Upper lobe of left lung (tissue), 6 donors: ENCODE data around the gene RPAIN. TPM values are rescaled to one million over a fixed set of nuclear protein-coding genes. Genes with fewer than 3 reads are reported as not detected.

Experiments
- ATAC-seq, 2 donors: fragments of 200-7000 bp; cut with Tn5 transposase; one replicate each; pipeline ENCODE4 v1.9.1; 2022; ENCODE audit warnings: mild to moderate bottlenecking in 2 of 2, moderate library complexity in 2 of 2; ENCODE audit not compliant: low FRiP score in 2 of 2
- DNase-seq, 2 donors: peaks; one replicate each; pipeline ENCODE4 v3.0.0-alpha.2; 2019 to 2020
- H3K27ac ChIP-seq, 4 donors: fragments of 200-600 bp; sonication (generic); one replicate each; pipeline ENCODE4 v1.5.1; 2016 to 2019
- H3K27me3 ChIP-seq, 4 donors: fragments of 200-600 bp; sonication (generic); one replicate each; pipeline ENCODE4 v1.5.1; 2017 to 2019
- H3K36me3 ChIP-seq, 4 donors: fragments of 200-600 bp; sonication (generic); one replicate each; pipeline ENCODE4 v1.5.1; 2016 to 2019
- H3K4me1 ChIP-seq, 4 donors: fragments of 200-600 bp; sonication (generic); one replicate each; pipeline ENCODE4 v1.5.1; 2018 to 2019
- H3K4me3 ChIP-seq, 4 donors: fragments of 200-600 bp; sonication (generic); one replicate each; pipeline ENCODE4 v1.5.1; 2017 to 2019; ENCODE audit warnings: mild to moderate bottlenecking in 2 of 4, moderate library complexity in 1 of 4
- H3K9me3 ChIP-seq, 4 donors: fragments of 200-600 bp; sonication (generic); one replicate each; pipeline ENCODE4 v1.5.1; 2018 to 2019
- CTCF ChIP-seq, 6 experiments: fragments of 450-650 bp in 4 of 6; fragments of 200-600 bp in 2 of 6; sonication (generic) in 2 of 6; IDR thresholded peaks; one replicate each; pipeline ENCODE4 v1.5.1; 2016 to 2019; ENCODE audit warnings: antibody characterized with exemption in 6 of 6
- EP300 ChIP-seq, 4 donors: sonication (generic); formaldehyde crosslinking; IDR thresholded peaks; one replicate each; pipeline ENCODE4 v1.5.1; 2017; ENCODE audit warnings: antibody characterized with exemption in 4 of 4, control low read depth in 2 of 4
- POLR2A ChIP-seq, 4 donors: fragments of 450-650 bp; IDR thresholded peaks; one replicate each; pipeline ENCODE4 v1.5.1; 2016 to 2017; ENCODE audit warnings: antibody characterized with exemption in 4 of 4, mild to moderate bottlenecking in 2 of 4
- POLR2AphosphoS5 ChIP-seq, 2 donors: sonication (generic); formaldehyde crosslinking; IDR thresholded peaks; one replicate each; pipeline ENCODE4 v1.5.1; 2017; ENCODE audit warnings: antibody characterized with exemption in 2 of 2
- WGBS, 2 donors: methylation state at CpG; one replicate each; pipeline ENCODE4 v1.1.5; 2017 to 2018; 5-methylcytosine and 5-hydroxymethylcytosine counted together
- total RNA-seq, 6 donors: library from RNA; depleted of rRNA in 4 of 6; stranded (reverse); fragments of >200 nt in 4 of 6; gene quantifications; one replicate each; pipeline versions ENCODE4 v1.1.0 to v1.2.1, GENCODE V29; 2016 to 2021
- donor health status: DM: no; HTN: no; CAD: no; lungs with moderate emphysema.
- donor health status: DM: no; HTN: yes; CAD: no; lungs with severe emphysema.

RPAIN gene
- total RNA-seq, 6 donors from 2014 or later, result 32.2 to 78.6 (median 47.1) TPM

- no peak for TF ChIP-seq POLR2AphosphoS5 (IDR thresholded peaks at IDR 0.05)
- TF ChIP-seq EP300 (IDR thresholded peaks at IDR 0.05), result no peak
- no peak for TF ChIP-seq CTCF (IDR thresholded peaks at IDR 0.05)
- no peak for TF ChIP-seq POLR2A (IDR thresholded peaks at IDR 0.05)
- no peak overlapping the region for H3K4me3 ChIP-seq
- H3K4me1 ChIP-seq, result no peaks in the 10 kb centered on the region
- peaks cover 25 to 97% (median 55%) of the 10 kb centered on the region in 4 donors for H3K36me3 ChIP-seq
- H3K9me3 ChIP-seq, result no peaks in the 10 kb centered on the region
- H3K27ac ChIP-seq, result no peak overlapping the region
- 86 to 88% methylated on average over 2 of the region's 2 CpGs for WGBS, 2 donors
- no peaks in the 10 kb centered on the region for H3K27me3 ChIP-seq
- DNase-seq (no peak), ATAC-seq (no peak)
Observed at GRCh38 chr17:5396612-5397011, 23.4 kb upstream of the RPAIN start.

GRCh38 chr17:5399767-5400166 lies 20.2 kb upstream of the RPAIN start:
- TF ChIP-seq POLR2AphosphoS5 (IDR thresholded peaks at IDR 0.05) (no peak), EP300 (IDR thresholded peaks at IDR 0.05) (no peak)
- WGBS, 2 donors, result 82 to 88% methylated on average over 6 of the region's 6 CpGs
- H3K36me3 ChIP-seq, result peaks cover 27 to 98% (median 58%) of the 10 kb centered on the region in 4 donors
- DNase-seq (no peak), ATAC-seq (no peak)
- H3K27ac ChIP-seq, result no peak overlapping the region
- H3K9me3 ChIP-seq, result no peaks in the 10 kb centered on the region
- H3K27me3 ChIP-seq, result no peaks in the 10 kb centered on the region
- no peaks in the 10 kb centered on the region for H3K4me1 ChIP-seq
- H3K4me3 ChIP-seq, result no peak overlapping the region

- peaks cover 42 to 98% (median 76%) of the 10 kb centered on the region in 4 donors for H3K36me3 ChIP-seq
- no peak for ATAC-seq
- TF ChIP-seq CTCF (IDR thresholded peaks at IDR 0.05) (no peak), POLR2A (IDR thresholded peaks at IDR 0.05) (no peak), EP300 (IDR thresholded peaks at IDR 0.05) (no peak), POLR2AphosphoS5 (IDR thresholded peaks at IDR 0.05) (no peak)
Observed at GRCh38 chr17:5405400-5405799, 14.6 kb upstream of the RPAIN start.

GRCh38 chr17:5408186-5408585 lies 11.8 kb upstream of the RPAIN start:
- ATAC-seq (no peak), DNase-seq (no peak)
- no peak overlapping the region for H3K27ac ChIP-seq
- no peaks in the 10 kb centered on the region for H3K4me1 ChIP-seq
- H3K36me3 ChIP-seq, result peaks cover 42 to 95% (median 82%) of the 10 kb centered on the region in 4 donors
- WGBS, 2 donors, result 83 to 88% methylated on average over 5 of the region's 5 CpGs
- no peak overlapping the region for H3K4me3 ChIP-seq
- H3K27me3 ChIP-seq, result no peaks in the 10 kb centered on the region
- TF ChIP-seq CTCF (IDR thresholded peaks at IDR 0.05) (no peak), EP300 (IDR thresholded peaks at IDR 0.05) (no peak), POLR2A (IDR thresholded peaks at IDR 0.05) (no peak), POLR2AphosphoS5 (IDR thresholded peaks at IDR 0.05) (no peak)
- H3K9me3 ChIP-seq, result no peaks in the 10 kb centered on the region

More at GRCh38 chr17:5405400-5405799, 14.6 kb upstream of the RPAIN start:
- WGBS, 2 donors, result 90 to 97% methylated on average over 4 of the region's 4 CpGs
- Histone ChIP-seq H3K4me3 (no peak overlapping the region), H3K27ac (no peak overlapping the region), H3K9me3 (no peaks in the 10 kb centered on the region), H3K27me3 (no peaks in the 10 kb centered on the region), H3K4me1 (no peaks in the 10 kb centered on the region)
- no peak for DNase-seq

GRCh38 chr17:5410594-5411272 lies 9.2 kb upstream of the RPAIN start:
- no peak for DNase-seq
- H3K4me1 ChIP-seq, result peaks cover 0 to 3% (median 0%) of the 10 kb centered on the region in 4 donors
- no peak overlapping the region for H3K4me3 ChIP-seq
- peaks cover 26 to 94% (median 74%) of the 10 kb centered on the region in 4 donors for H3K36me3 ChIP-seq
- 95 to 96% methylated on average over 7 of the region's 7 CpGs for WGBS, 2 donors
- H3K9me3 ChIP-seq, result no peaks in the 10 kb centered on the region
- no peaks in the 10 kb centered on the region for H3K27me3 ChIP-seq
- ATAC-seq, result no peak
- H3K27ac ChIP-seq, result no peak overlapping the region
- TF ChIP-seq EP300 (IDR thresholded peaks at IDR 0.05) (no peak), POLR2A (IDR thresholded peaks at IDR 0.05) (no peak)

- no peaks in the 10 kb centered on the region for H3K27me3 ChIP-seq
- 72 to 74% methylated on average over 4 of the region's 4 CpGs for WGBS, 2 donors
- no peak overlapping the region for H3K27ac ChIP-seq
- TF ChIP-seq CTCF (IDR thresholded peaks at IDR 0.05), result no peak
- TF ChIP-seq EP300 (IDR thresholded peaks at IDR 0.05), result no peak
- TF ChIP-seq POLR2AphosphoS5 (IDR thresholded peaks at IDR 0.05), result no peak
- TF ChIP-seq POLR2A (IDR thresholded peaks at IDR 0.05), result no peak
- peaks cover 16 to 25% (median 22%) of the 10 kb centered on the region in 4 donors for H3K4me1 ChIP-seq
- ATAC-seq (peak in 1 of 2 donors; percentile 75), DNase-seq (no peak)
- peaks cover 13 to 73% (median 46%) of the 10 kb centered on the region in 4 donors for H3K36me3 ChIP-seq
- no peak overlapping the region for H3K4me3 ChIP-seq
- no peaks in the 10 kb centered on the region for H3K9me3 ChIP-seq
Observed at GRCh38 chr17:5413682-5414081, 6.3 kb upstream of the RPAIN start.
